OCI-LY1 (cell line): ENCODE results near the gene PIK3R1.

Source experiments
- H2AFZ ChIP-seq: fragments of 200-600 bp; sonication (generic), shearing (Covaris generic); 2 replicates; pipeline ENCODE4 v1.6.0; 2014; ENCODE audit warnings: antibody characterized with exemption, mild to moderate bottlenecking, low read length
- H3F3A ChIP-seq: fragments of 200-600 bp; sonication (generic), shearing (Covaris generic); 2 replicates; pipeline ENCODE4 v1.6.0; 2014; ENCODE audit warnings: mild to moderate bottlenecking, antibody characterized with exemption, low read length, moderate library complexity; ENCODE audit not compliant: insufficient read depth
- H3K27ac ChIP-seq: fragments of 200-600 bp; sonication (generic); 2 replicates; pipeline ENCODE4 v1.5.1; 2014; ENCODE audit warnings: low read length, mixed run types, mild to moderate bottlenecking, low read depth; ENCODE audit not compliant: poor library complexity, severe bottlenecking
- H3K27me3 ChIP-seq: fragments of 200-600 bp; sonication (generic); 2 replicates; pipeline ENCODE4 v1.6.0; 2014; ENCODE audit warnings: antibody characterized with exemption, mild to moderate bottlenecking, low read length, moderate library complexity; ENCODE audit not compliant: insufficient read depth
- H3K36me3 ChIP-seq: fragments of 200-600 bp; sonication (generic); 2 replicates; pipeline ENCODE4 v1.6.1; 2014; ENCODE audit warnings: mild to moderate bottlenecking, antibody characterized with exemption, low read length, moderate library complexity, mixed read lengths; ENCODE audit not compliant: insufficient read depth
- H3K4me1 ChIP-seq: fragments of 200-600 bp; sonication (generic); 2 replicates; pipeline ENCODE4 v1.5.1; 2014; ENCODE audit warnings: mild to moderate bottlenecking, low read length, moderate library complexity; ENCODE audit not compliant: insufficient read depth, severe bottlenecking
- H3K4me2 ChIP-seq: fragments of 200-600 bp; sonication (generic), shearing (Covaris generic); 2 replicates; pipeline ENCODE4 v1.6.1; 2014; ENCODE audit warnings: low read length
- H3K4me3 ChIP-seq: fragments of 200-600 bp; sonication (generic); 2 replicates; pipeline ENCODE4 v1.5.1; 2014; ENCODE audit warnings: low read length, low read depth, mild to moderate bottlenecking, mixed read lengths; ENCODE audit not compliant: poor library complexity, severe bottlenecking
- H3K79me2 ChIP-seq: fragments of 200-600 bp; shearing (Covaris generic); 2 replicates; pipeline ENCODE4 v1.6.1; 2016; ENCODE audit warnings: mixed run types, low read length, mixed read lengths; ENCODE audit not compliant: insufficient read depth
- H3K9ac ChIP-seq: fragments of 200-600 bp; sonication (generic), shearing (Covaris generic); 2 replicates; pipeline ENCODE4 v1.6.1; 2014; ENCODE audit warnings: mild to moderate bottlenecking, low read length, mixed read lengths
- H3K9me2 ChIP-seq: fragments of 200-600 bp; sonication (generic), shearing (Covaris generic); 2 replicates; pipeline ENCODE4 v1.6.1; 2014; ENCODE audit warnings: low read depth, mild to moderate bottlenecking, low read length, mixed read lengths
- H3K9me3 ChIP-seq: fragments of 200-600 bp; shearing (Covaris generic); 2 replicates; pipeline ENCODE4 v1.6.1; 2014; ENCODE audit warnings: low read length, mixed read lengths
- H4K20me1 ChIP-seq: fragments of 200-600 bp; sonication (generic), shearing (Covaris generic); 2 replicates; pipeline ENCODE4 v1.6.0; 2016; ENCODE audit warnings: mild to moderate bottlenecking, low read length; ENCODE audit not compliant: insufficient read depth
- EZH2 ChIP-seq: fragments of 200-600 bp; sonication (generic), shearing (Covaris generic); IDR thresholded peaks from 2 replicates; pipeline ENCODE4 v1.8.0; 2017; ENCODE audit warnings: borderline replicate concordance, mixed run types, mild to moderate bottlenecking, antibody characterized with exemption, low read length, moderate library complexity, mixed read lengths
- TF ChIP-seq, protein P1 (sequence below): fragments of 200-600 bp; sonication (generic), shearing (Covaris generic); IDR thresholded peaks from 2 replicates; pipeline ENCODE4 v1.5.1; 2017; ENCODE audit warnings: mild to moderate bottlenecking, antibody characterized with exemption, low read length, moderate library complexity, mixed read lengths

PIK3R1 gene

DNA sequence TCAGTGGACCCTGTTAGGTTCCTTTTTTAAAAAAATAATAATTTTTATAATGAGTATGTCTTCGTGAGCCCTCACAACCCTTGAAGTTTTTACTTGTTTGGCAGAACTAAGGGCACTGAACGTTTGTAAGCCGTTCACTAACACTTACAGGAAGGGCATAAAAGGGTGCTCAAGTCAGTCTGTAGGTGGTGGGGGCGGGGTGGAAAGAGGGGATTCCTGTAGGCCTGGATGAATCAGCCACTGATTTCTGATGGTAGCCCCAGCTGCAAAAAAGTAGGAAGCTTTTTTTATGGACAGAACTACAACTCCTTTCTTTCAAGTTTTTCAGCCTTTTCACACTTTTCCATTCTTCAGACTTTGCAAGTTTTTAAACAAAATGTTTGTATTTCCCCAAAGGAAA lies 35.8 kb downstream of the PIK3R1 start:
- Histone ChIP-seq H3K79me2 (peaks cover 56% of the 10 kb centered on the region), H3K9me2 (no peaks in the 10 kb centered on the region), H3F3A (no peaks in the 10 kb centered on the region; the same call in 1 of the 2 replicates), H3K4me1 (peaks cover 42% of the 10 kb centered on the region), H3K4me2 (no peak overlapping the region; the same call in 1 of the 2 replicates), H4K20me1 (no peaks in the 10 kb centered on the region), H3K27me3 (no peaks in the 10 kb centered on the region), H3K27ac (peak overlapping the region; percentile 26), H3K36me3 (no peaks in the 10 kb centered on the region), H3K9me3 (no peaks in the 10 kb centered on the region), H2AFZ (no peak overlapping the region), H3K9ac (no peak overlapping the region), H3K4me3 (no peak overlapping the region)
- TF ChIP-seq, protein P1, sequence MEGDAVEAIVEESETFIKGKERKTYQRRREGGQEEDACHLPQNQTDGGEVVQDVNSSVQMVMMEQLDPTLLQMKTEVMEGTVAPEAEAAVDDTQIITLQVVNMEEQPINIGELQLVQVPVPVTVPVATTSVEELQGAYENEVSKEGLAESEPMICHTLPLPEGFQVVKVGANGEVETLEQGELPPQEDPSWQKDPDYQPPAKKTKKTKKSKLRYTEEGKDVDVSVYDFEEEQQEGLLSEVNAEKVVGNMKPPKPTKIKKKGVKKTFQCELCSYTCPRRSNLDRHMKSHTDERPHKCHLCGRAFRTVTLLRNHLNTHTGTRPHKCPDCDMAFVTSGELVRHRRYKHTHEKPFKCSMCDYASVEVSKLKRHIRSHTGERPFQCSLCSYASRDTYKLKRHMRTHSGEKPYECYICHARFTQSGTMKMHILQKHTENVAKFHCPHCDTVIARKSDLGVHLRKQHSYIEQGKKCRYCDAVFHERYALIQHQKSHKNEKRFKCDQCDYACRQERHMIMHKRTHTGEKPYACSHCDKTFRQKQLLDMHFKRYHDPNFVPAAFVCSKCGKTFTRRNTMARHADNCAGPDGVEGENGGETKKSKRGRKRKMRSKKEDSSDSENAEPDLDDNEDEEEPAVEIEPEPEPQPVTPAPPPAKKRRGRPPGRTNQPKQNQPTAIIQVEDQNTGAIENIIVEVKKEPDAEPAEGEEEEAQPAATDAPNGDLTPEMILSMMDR: no peak
- TF ChIP-seq EZH2: no peak

DNA sequence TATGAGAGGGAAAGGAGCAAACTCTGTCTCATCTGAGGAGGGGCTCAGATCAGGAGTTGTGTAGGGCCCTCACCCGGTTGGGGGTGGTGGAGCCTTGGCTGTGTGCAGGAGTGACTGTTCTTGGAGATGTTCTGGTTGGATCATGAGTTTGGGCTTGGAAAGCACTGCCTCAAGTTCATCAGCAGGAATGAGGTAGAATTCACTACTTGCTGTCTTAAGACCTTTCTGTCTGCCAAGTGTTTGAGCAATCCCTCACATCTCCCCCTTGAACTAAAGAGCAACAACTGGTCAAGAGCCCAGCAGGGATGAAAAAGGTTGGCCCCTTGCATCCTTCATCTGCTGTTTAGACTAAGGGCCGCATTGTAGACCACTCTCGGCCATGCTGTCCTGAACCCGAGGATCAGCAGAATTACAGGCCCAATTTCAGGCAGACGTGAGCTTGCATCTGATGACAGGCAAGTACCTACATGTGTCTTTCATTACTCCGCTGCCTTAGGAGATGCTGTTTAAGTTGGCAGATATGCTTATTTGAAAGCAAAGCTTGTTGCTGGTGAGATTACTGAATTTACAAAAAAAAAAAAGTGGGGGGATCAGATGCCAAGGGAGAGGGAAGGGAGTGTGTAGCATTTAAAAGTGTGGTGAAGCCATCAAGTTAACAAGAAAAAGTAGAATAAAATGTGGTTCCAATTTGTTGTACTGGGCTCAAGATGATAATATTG lies 36.4 kb downstream of the PIK3R1 start:
- peak overlapping the region; percentile 26 for H3K27ac ChIP-seq
- no peaks in the 10 kb centered on the region for H3K27me3 ChIP-seq
- peaks cover 56% of the 10 kb centered on the region for H3K79me2 ChIP-seq
- H4K20me1 ChIP-seq: no peaks in the 10 kb centered on the region
- no peak overlapping the region for H3K9ac ChIP-seq
- no peaks in the 10 kb centered on the region; the same call in 1 of the 2 replicates for H3F3A ChIP-seq
- H3K4me2 ChIP-seq: no peak overlapping the region; the same call in 1 of the 2 replicates
- H3K4me1 ChIP-seq: peaks cover 42% of the 10 kb centered on the region
- H3K36me3 ChIP-seq: no peaks in the 10 kb centered on the region
- H3K9me3 ChIP-seq: no peaks in the 10 kb centered on the region
- H2AFZ ChIP-seq: no peak overlapping the region
- no peak for TF ChIP-seq EZH2
- TF ChIP-seq, protein P1: no peak
- no peaks in the 10 kb centered on the region for H3K9me2 ChIP-seq
- H3K4me3 ChIP-seq: no peak overlapping the region

DNA sequence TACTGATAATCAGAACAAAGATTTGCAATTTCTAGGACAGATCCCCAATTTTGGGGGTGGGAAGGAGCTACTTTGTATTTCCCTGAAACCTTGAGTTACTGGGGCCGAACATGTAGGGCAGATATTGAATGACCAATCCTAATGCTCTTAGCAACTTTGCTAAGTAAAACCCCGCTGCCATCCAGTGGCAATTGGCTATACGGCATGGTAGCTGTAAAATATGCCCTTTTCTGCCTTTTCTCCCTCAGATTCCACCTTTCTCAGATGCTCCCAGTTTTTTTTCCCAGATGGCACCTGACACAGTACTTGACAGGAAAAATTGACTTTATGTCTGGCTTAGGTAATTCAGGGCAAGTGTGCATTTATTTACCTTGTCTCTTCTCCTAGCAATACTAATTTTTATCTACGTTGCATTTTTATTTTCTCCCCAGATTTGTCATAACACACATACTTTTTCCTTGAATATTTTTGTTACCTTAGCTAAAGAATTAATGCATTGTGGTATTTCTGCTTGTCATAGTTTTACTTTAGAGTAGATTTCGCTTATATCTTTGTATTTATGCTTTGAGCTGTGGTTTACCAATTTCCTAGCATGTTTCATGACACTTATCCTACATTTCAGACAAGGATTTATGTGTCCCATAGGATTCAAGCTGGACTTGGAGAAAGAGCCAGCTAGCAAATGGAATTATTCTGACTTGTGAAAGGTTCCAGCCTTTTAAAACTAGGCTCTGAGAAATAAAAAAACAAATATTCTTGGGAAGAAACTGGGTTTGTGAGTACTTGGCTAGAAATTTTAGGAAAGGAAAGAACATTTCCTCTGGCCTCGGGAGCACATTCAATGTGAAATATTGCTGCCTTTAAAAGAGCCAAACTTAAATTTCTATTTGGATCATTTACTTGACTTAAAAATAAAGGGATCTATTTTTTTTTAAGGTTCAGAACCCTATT lies 37.4 kb downstream of the PIK3R1 start:
- Histone ChIP-seq H3K36me3 (no peaks in the 10 kb centered on the region), H3K4me1 (peaks cover 42% of the 10 kb centered on the region), H3K9me2 (no peaks in the 10 kb centered on the region), H3F3A (no peaks in the 10 kb centered on the region; the same call in 1 of the 2 replicates), H3K27ac (no peak overlapping the region), H3K27me3 (no peaks in the 10 kb centered on the region), H2AFZ (no peak overlapping the region), H3K79me2 (peaks cover 47% of the 10 kb centered on the region), H4K20me1 (no peaks in the 10 kb centered on the region), H3K9me3 (no peaks in the 10 kb centered on the region), H3K4me3 (no peak overlapping the region), H3K4me2 (no peak overlapping the region), H3K9ac (no peak overlapping the region)
- TF ChIP-seq, protein P1: peak; percentile 71
- no peak for TF ChIP-seq EZH2
